ENCODE results near the gene ACOT7.
"Not testable (repeated sequence)": the region's sequence is repeated elsewhere in the genome, so short reads cannot be mapped to it uniquely, and the experiment has no call there.

Gene ACOT7

DNA sequence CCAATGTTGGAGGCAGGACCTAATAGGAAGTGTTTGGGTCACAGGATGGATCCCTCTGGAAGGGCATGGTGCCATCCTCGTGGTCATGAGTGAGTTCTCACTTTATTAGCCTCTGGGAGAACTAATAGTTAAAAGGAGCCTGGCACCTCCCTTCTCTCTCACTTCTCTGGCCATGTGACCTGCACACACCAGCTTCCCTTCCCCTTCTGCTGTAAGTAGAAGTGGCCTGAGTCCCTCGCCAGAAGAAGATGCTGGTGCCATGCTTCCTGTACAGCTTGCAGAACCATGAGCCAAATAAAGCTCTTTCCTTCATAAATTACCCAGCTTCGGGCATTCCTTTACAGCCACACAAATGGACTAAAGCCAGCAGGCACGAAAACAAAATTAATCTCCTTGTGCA lies 23.6 kb downstream of the ACOT7 start:
- Histone ChIP-seq H3K4me3 (ENCODE audit: low read length) (no peak overlapping the region), H3K4me1 (ENCODE audit: control insufficient read depth, insufficient read depth, low read length) (no peaks in the 10 kb centered on the region), H3K36me3 (ENCODE audit: insufficient read depth, low read length) (no peaks in the 10 kb centered on the region), H3K4me2 (ENCODE audit: low read length) (no peak overlapping the region), H3K27me3 (ENCODE audit: control insufficient read depth, insufficient read depth, low read length) (no peaks in the 10 kb centered on the region), H3K9me3 (replicated peaks; ENCODE audit: low read length) (no peaks in the 10 kb centered on the region), H3K9ac (ENCODE audit: low read depth, low read length) (no peak overlapping the region)

- no peak overlapping the region for H3K9ac ChIP-seq (ENCODE audit: low read depth, low read length)
- no peak overlapping the region for H3K4me3 ChIP-seq (ENCODE audit: low read length)
- H3K4me1 ChIP-seq (ENCODE audit: control insufficient read depth, insufficient read depth, low read length): no peaks in the 10 kb centered on the region
- H3K27me3 ChIP-seq (ENCODE audit: control insufficient read depth, insufficient read depth, low read length): no peaks in the 10 kb centered on the region
- no peaks in the 10 kb centered on the region for H3K9me3 ChIP-seq (replicated peaks; ENCODE audit: low read length)
- no peaks in the 10 kb centered on the region for H3K36me3 ChIP-seq (ENCODE audit: insufficient read depth, low read length)
- H3K4me2 ChIP-seq (ENCODE audit: low read length): no peak overlapping the region
These were observed 26.1 kb downstream of the ACOT7 start for GRCh38 chr1:6367381-6368012.

DNA sequence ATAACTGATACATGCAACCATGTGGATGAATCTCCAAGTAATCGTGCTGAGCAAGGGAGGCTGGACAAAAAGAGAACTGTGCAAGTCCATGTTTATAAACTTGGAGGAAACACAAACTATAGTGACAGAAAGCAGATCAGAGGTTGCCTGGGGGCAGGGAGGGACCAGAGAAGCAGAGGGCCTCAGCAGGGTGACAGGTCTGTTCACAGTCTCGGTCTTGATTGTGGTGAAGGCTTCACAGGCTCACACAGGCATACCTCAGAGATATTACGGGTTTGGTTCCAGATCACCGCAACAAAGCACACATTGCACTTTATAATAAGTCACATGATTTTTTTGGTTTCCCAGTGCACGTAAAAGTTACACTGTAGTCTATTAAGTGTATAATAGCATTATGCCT lies 28.5 kb downstream of the ACOT7 start:
- H3K9ac ChIP-seq (ENCODE audit: low read depth, low read length): no peak overlapping the region
- H3K27me3 ChIP-seq (ENCODE audit: control insufficient read depth, insufficient read depth, low read length): no peaks in the 10 kb centered on the region
- no peak overlapping the region for H3K4me3 ChIP-seq (ENCODE audit: low read length)
- no peaks in the 10 kb centered on the region for H3K36me3 ChIP-seq (ENCODE audit: insufficient read depth, low read length)
- no peaks in the 10 kb centered on the region for H3K9me3 ChIP-seq (replicated peaks; ENCODE audit: low read length)
- H3K4me2 ChIP-seq (ENCODE audit: low read length): no peak overlapping the region
- H3K4me1 ChIP-seq (ENCODE audit: control insufficient read depth, insufficient read depth, low read length): peaks cover 2% of the 10 kb centered on the region

GRCh38 chr1:6363085-6363884 lies 30.3 kb downstream of the ACOT7 start:
- H3K27me3 ChIP-seq (ENCODE audit: control insufficient read depth, insufficient read depth, low read length); H3K9me3 ChIP-seq (replicated peaks; ENCODE audit: low read length); H3K9ac ChIP-seq (ENCODE audit: low read depth, low read length); H3K4me3 ChIP-seq (ENCODE audit: low read length); H3K4me2 ChIP-seq (ENCODE audit: low read length); H3K36me3 ChIP-seq (ENCODE audit: insufficient read depth, low read length): not testable (repeated sequence)
- H3K4me1 ChIP-seq (ENCODE audit: control insufficient read depth, insufficient read depth, low read length): peaks cover 17% of the 10 kb centered on the region

GRCh38 chr1:6361124-6361775 lies 32.3 kb downstream of the ACOT7 start:
- no peaks in the 10 kb centered on the region for H3K9me3 ChIP-seq (replicated peaks; ENCODE audit: low read length)
- no peak overlapping the region for H3K4me3 ChIP-seq (ENCODE audit: low read length)
- no peak overlapping the region for H3K4me2 ChIP-seq (ENCODE audit: low read length)
- no peaks in the 10 kb centered on the region for H3K36me3 ChIP-seq (ENCODE audit: insufficient read depth, low read length)
- H3K9ac ChIP-seq (ENCODE audit: low read depth, low read length): no peak overlapping the region
- peaks cover 17% of the 10 kb centered on the region for H3K4me1 ChIP-seq (ENCODE audit: control insufficient read depth, insufficient read depth, low read length)
- no peaks in the 10 kb centered on the region for H3K27me3 ChIP-seq (ENCODE audit: control insufficient read depth, insufficient read depth, low read length)

- Histone ChIP-seq H3K9me3 (replicated peaks; ENCODE audit: low read length) (no peaks in the 10 kb centered on the region), H3K4me3 (ENCODE audit: low read length) (no peak overlapping the region), H3K4me2 (ENCODE audit: low read length) (no peak overlapping the region), H3K4me1 (ENCODE audit: control insufficient read depth, insufficient read depth, low read length) (peaks cover 17% of the 10 kb centered on the region), H3K27me3 (ENCODE audit: control insufficient read depth, insufficient read depth, low read length) (no peaks in the 10 kb centered on the region), H3K36me3 (ENCODE audit: insufficient read depth, low read length) (no peaks in the 10 kb centered on the region), H3K9ac (ENCODE audit: low read depth, low read length) (peak overlapping the region; percentile 60)
These were observed 33.0 kb downstream of the ACOT7 start for GRCh38 chr1:6360517-6361070.

DNA sequence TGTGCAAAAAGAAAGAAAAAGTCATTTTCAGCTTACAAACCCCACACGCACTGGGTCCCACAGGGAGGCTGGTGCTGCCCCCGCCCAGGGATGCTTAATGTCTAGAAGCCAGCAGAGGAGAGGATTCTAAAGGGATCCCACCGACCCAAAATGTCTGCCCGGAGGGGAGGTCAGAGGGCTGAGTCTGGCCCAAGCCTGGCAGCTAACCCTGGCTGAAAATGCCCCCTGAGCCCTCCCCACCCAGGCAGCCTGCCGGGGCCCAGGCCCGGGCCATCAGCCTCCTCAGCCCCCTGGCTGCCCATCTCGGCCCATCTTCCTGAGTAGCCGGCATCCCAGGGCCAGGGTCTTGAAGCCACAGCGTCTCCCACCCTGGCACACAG lies 33.5 kb downstream of the ACOT7 start:
- no peaks in the 10 kb centered on the region for H3K9me3 ChIP-seq (replicated peaks; ENCODE audit: low read length)
- peak overlapping the region; percentile 60 for H3K9ac ChIP-seq (ENCODE audit: low read depth, low read length)
- H3K4me2 ChIP-seq (ENCODE audit: low read length): no peak overlapping the region
- no peak overlapping the region for H3K4me3 ChIP-seq (ENCODE audit: low read length)
- H3K27me3 ChIP-seq (ENCODE audit: control insufficient read depth, insufficient read depth, low read length): no peaks in the 10 kb centered on the region
- H3K36me3 ChIP-seq (ENCODE audit: insufficient read depth, low read length): no peaks in the 10 kb centered on the region
- H3K4me1 ChIP-seq (ENCODE audit: control insufficient read depth, insufficient read depth, low read length): peaks cover 17% of the 10 kb centered on the region

GRCh38 chr1:6359216-6360116 lies 34.1 kb downstream of the ACOT7 start:
- no peak overlapping the region for H3K4me3 ChIP-seq (ENCODE audit: low read length)
- peak overlapping the region; percentile 60 for H3K9ac ChIP-seq (ENCODE audit: low read depth, low read length)
- no peaks in the 10 kb centered on the region for H3K9me3 ChIP-seq (replicated peaks; ENCODE audit: low read length)
- H3K4me1 ChIP-seq (ENCODE audit: control insufficient read depth, insufficient read depth, low read length): peaks cover 17% of the 10 kb centered on the region
- no peaks in the 10 kb centered on the region for H3K36me3 ChIP-seq (ENCODE audit: insufficient read depth, low read length)
- no peaks in the 10 kb centered on the region for H3K27me3 ChIP-seq (ENCODE audit: control insufficient read depth, insufficient read depth, low read length)
- peak overlapping the region; percentile 59 for H3K4me2 ChIP-seq (ENCODE audit: low read length)

- H3K4me3 ChIP-seq (ENCODE audit: low read length): no peak overlapping the region
- H3K9ac ChIP-seq (ENCODE audit: low read depth, low read length): peak overlapping the region; percentile 60
- no peaks in the 10 kb centered on the region for H3K27me3 ChIP-seq (ENCODE audit: control insufficient read depth, insufficient read depth, low read length)
- no peaks in the 10 kb centered on the region for H3K36me3 ChIP-seq (ENCODE audit: insufficient read depth, low read length)
- peaks cover 24% of the 10 kb centered on the region for H3K4me1 ChIP-seq (ENCODE audit: control insufficient read depth, insufficient read depth, low read length)
- H3K9me3 ChIP-seq (replicated peaks; ENCODE audit: low read length): no peaks in the 10 kb centered on the region
- H3K4me2 ChIP-seq (ENCODE audit: low read length): no peak overlapping the region
These were observed 34.8 kb downstream of the ACOT7 start for GRCh38 chr1:6358757-6359201.

DNA sequence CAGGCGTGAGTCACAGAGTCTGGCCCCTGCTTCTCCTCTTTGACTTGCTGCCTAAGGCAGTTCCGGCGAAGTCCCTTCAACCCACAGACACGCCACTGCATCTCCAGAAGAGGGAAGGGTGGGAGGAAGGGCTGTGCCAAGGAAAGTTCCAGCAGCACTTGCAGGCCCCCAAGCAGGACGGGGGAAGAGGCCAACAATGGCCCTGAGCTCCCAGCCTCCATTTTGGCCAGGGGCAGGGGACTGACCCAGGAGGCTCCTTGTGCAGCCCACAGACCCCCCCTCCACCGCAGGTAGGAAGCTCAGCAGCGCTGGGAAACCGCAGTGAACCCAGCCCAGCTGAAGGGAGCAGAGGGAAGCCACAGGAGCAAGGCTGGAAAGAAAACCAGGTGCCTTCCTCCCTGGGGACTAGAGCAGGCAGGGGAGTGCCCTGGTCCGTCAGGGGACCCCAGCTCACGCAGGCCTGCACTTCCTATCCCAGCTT lies 35.4 kb downstream of the ACOT7 start:
- Histone ChIP-seq H3K4me1 (ENCODE audit: control insufficient read depth, insufficient read depth, low read length) (peaks cover 28% of the 10 kb centered on the region), H3K36me3 (ENCODE audit: insufficient read depth, low read length) (no peaks in the 10 kb centered on the region), H3K9me3 (replicated peaks; ENCODE audit: low read length) (no peaks in the 10 kb centered on the region), H3K4me3 (ENCODE audit: low read length) (no peak overlapping the region), H3K4me2 (ENCODE audit: low read length) (no peak overlapping the region), H3K27me3 (ENCODE audit: control insufficient read depth, insufficient read depth, low read length) (no peaks in the 10 kb centered on the region), H3K9ac (ENCODE audit: low read depth, low read length) (no peak overlapping the region)

Data from skeletal muscle satellite cell (primary cell).